ENCODE measurements around the gene DPH1. TPM values are rescaled to one million over a fixed set of nuclear protein-coding genes. Genes with fewer than 3 reads are reported as not detected.

Gene DPH1
- polyA plus RNA-seq, 2 of the 4 experiments (the other 2 are of a cell fraction): 25.5 to 33.6 TPM

GRCh38 chr17:1995907-1996799 is 33.8 kb upstream of the DPH1 start:
- DNase-seq (ENCODE audit: low read depth in 1 of 2, low spot score in 1 of 2) (no peak), FAIRE-seq (no peak), ATAC-seq (no peak)
- peaks cover 43% of the 10 kb centered on the region for H3K4me1 ChIP-seq
- TF ChIP-seq CEBPB (IDR thresholded peaks at IDR 0.05) (no peak), MAX (IDR thresholded peaks at IDR 0.05) (no peak), MAFK (IDR thresholded peaks at IDR 0.05; ENCODE audit: partially characterized antibody) (no peak), HES2 (IDR thresholded peaks at IDR 0.05) (no peak), EP300 (IDR thresholded peaks at IDR 0.05) (no peak), EHMT2 (IDR thresholded peaks at IDR 0.05; ENCODE audit: low read depth) (no peak), CBX2 (IDR thresholded peaks at IDR 0.05; ENCODE audit: borderline replicate concordance, low read depth) (no peak), ATOH8 (CRISPR knock-in tag; IDR thresholded peaks at IDR 0.05; ENCODE audit: low read depth) (no peak), E2F6 (IDR thresholded peaks at IDR 0.05; ENCODE audit: borderline replicate concordance, low read depth) (no peak), NFE2L2 (conservative IDR thresholded peaks at IDR 0.05; ENCODE audit: low read length) (no peak), EHF (CRISPR knock-in tag; IDR thresholded peaks at IDR 0.05) (no peak), TP53 (CRISPR knock-in tag; IDR thresholded peaks at IDR 0.05) (no peak), RFX5 (IDR thresholded peaks at IDR 0.05) (no peak), HOXB13 (CRISPR knock-in tag; IDR thresholded peaks at IDR 0.05; ENCODE audit: low read depth) (no peak), SMC3 (IDR thresholded peaks at IDR 0.05) (no peak), KDM5A (IDR thresholded peaks at IDR 0.05) (no peak), ZSCAN20 (CRISPR knock-in tag; IDR thresholded peaks at IDR 0.05) (no peak), RAD21 (conservative IDR thresholded peaks at IDR 0.05 in 1 of 2, IDR thresholded peaks at IDR 0.05 in 1 of 2) (no peak), JUNB (IDR thresholded peaks at IDR 0.05) (no peak)
- H3K27ac ChIP-seq: peak overlapping the region; percentile 95 to 96
- ChIA-PET POLR2A (interaction anchor here (0.9 kb wide), 1 partner anchor 30 kb away, joined by 5 read pairs; no protein-coding TSS in a partner anchor), CTCF (interaction anchor here (1.4 to 10.6 kb wide), 4 partner anchors 29 to 86 kb away, joined by 5 to 81 read pairs (median 12); partner anchors contain the start of gene RTN4RL1)
- H3K4me2 ChIP-seq: peak overlapping the region; percentile 93
- WGBS (ENCODE audit: missing lambda C conversion rate): 93% methylated on average over 13 of the region's 14 CpGs
- H3K4me3 ChIP-seq: no peak overlapping the region
- no peaks in the 10 kb centered on the region for H3K9me3 ChIP-seq

GRCh38 chr17:1996800-1997288 is 33.1 kb upstream of the DPH1 start:
- no peak for DNase-seq (ENCODE audit: low read depth in 1 of 2, low spot score in 1 of 2)
- ATAC-seq: no peak
- H3K4me3 ChIP-seq: no peak overlapping the region
- ChIA-PET POLR2A (interaction anchor here (0.9 to 3.1 kb wide), 3 partner anchors 29 to 280 kb away, joined by 5 to 15 read pairs (median 6); partner anchors contain the start of gene RTN4RL1), CTCF (interaction anchor here (1.1 to 10.6 kb wide), 5 partner anchors 14 to 87 kb away, joined by 4 to 81 read pairs (median 5); partner anchors contain the start of gene RTN4RL1)
- TF ChIP-seq CTCF (IDR thresholded peaks at IDR 0.05): no peak
- 0 out of 2 replicates have a peak, but pooled peaks have one; percentile 24 for TF ChIP-seq HOXA7 (CRISPR knock-in tag; IDR thresholded peaks at IDR 0.05)
- no peak for TF ChIP-seq FOXS1 (CRISPR knock-in tag; IDR thresholded peaks at IDR 0.05)
- no peak for TF ChIP-seq NFE2L2 (conservative IDR thresholded peaks at IDR 0.05; ENCODE audit: low read length)
- H3K4me1 ChIP-seq: peaks cover 46% of the 10 kb centered on the region
- 90% methylated on average over 9 of the region's 9 CpGs for WGBS (ENCODE audit: missing lambda C conversion rate)
- peak overlapping the region; percentile 95 to 96 for H3K27ac ChIP-seq
- H3K9me3 ChIP-seq: no peaks in the 10 kb centered on the region
- H3K4me2 ChIP-seq: peak overlapping the region; percentile 93
- no peak for FAIRE-seq

Measured in A549 (cell line).